HG03469 (cell line): ENCODE measurements around the gene THPO.
"Not testable (repeated sequence)": the region's sequence is repeated elsewhere in the genome, so short reads cannot be mapped to it uniquely, and the experiment has no call there.

Experiments used
- ATAC-seq: cut with Tn5 transposase; IDR thresholded peaks from one replicate; pipeline ENCODE4 v1.9.1; 2021; ENCODE audit warnings: mild to moderate bottlenecking, moderate library complexity, moderate number of reproducible peaks; ENCODE audit not compliant: unreplicated experiment

THPO gene

DNA sequence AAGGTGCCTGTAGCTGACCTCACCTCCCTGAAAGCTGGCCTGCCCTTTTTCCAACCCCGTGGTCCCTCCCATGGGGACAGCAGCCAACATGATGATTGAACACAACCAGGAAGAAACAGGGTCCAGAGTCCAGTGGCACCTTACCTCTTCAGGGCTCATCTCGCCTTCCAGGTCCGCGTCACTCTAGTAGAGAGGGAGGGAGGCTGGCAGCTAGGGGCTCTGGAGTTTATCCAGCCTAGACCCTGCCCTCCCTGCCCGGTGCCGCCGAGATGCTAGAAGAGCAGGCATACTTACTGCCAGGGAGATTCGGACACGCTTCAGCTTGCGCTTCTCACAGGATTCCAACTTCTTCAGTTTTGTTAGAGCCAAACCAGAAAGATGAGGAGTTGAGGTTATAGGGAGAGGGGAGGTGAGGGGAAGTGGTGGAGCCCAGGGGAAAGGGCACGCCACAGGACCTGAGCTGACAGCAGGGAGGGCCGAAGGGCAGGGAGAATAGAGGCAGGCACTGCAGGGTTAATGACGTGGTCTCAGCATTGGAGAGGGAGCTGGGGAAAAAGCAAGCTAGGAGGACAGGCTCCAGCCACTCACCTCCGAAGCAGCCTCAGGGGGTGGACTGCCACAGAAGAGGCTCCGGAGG lies 25.7 kb downstream of the THPO start:
- ATAC-seq: no peak

DNA sequence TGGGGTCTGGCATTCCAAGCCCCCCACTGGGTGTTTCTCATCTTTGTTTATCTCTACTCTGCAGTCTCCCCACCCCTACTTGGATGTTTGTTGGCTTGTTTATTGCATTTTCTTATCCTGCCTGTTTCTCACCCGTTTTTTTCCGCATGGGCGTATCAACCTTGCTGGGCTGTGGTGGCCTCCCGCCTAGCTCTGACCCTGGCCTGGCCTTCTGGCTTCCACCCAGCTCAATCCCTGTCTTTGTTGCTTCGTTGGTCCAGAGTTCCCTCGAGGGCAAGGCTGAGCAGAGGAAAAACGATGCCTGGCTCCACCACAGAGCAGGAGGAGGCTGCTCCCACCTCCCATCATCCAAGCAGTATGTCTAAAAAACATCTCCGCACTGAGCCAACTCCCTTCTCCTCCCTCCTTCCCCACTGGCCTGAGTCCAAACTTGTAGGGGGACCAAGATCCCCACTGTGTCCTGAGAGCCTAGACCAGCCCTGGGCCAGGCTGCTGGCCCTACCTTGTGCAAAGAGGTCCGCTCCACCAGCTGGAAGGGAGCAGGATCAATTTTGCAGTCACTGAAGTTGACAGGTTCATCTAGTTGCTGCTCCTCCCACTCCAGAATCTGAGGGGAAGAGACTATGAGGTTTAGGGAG lies 26.4 kb downstream of the THPO start:
- no peak for ATAC-seq

DNA sequence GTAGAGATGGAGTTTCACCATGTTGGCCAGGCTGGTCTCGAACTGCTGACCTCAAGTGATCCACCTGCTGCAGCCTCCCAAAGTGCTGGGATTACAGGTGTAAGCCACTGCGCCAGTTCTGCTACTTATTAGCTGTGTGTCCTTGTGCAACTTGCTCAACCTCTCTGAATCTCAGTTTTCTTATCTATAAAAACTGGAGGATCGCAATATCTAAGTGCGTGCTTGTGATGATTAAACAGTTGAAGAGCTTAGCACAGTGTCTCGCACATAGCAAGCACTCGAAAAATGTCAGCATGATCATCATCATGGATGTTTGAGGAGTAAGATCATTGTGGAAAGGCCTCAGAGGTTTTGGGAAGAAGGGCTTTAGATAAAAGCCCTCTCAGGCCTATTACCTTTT lies 27.4 kb downstream of the THPO start:
- ATAC-seq: no peak

DNA sequence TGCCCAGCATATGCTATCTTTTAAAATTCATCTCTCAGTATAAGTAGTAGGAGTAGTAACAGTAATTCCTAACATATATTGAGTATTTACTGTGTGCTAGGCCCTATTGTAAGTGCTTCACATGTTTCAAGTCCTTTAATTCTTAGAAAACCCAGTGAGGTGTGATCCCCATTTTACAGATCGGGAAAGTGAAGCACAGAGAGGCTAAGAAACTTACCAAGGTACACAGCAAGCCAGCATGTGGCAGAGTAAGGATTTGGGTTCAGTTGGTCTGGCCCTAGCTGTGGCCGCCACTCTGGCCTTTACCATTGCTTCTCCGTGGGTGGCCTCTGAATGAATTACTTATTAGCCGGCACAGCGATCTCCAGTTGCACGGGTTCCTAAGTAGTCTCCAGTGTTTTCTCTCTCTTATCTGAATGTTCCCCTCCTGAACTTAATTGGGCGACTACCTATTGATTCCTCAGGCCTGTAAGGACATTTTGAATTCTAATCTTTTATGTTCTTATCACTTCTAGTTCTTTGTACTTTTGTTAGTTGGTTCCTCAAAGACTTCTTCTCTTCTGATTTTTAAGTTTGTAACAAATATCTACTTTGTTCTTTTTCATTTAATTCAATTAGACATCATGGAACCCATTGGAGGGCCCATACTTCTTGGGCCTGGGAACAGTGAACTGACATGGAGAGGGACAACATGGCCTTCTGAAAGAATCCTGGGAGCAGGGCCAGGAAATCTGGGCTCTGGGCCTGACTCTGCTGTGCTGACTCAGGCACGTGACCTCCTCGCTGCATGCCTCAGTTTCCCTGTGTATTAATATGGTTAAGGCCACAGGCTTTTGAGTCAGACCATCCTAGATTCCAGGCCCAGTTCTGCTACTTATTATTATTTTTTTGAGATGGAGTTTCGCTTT lies 28.2 kb downstream of the THPO start:
- ATAC-seq: no peak

DNA sequence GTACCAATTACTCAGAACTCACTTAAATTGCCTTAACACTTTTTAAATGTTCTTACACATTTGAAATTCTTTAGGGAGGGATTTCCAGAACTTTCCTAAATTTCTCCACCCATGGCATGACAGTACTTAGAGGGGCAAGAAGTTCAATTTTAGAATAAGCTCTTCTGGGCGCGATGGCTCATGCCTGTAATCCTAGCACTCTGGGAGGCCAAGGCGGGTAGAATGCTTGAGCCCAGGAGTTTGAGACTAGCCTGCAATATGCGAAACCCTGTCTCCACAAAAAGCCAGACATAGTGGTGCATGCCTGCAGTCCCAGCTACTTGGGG lies 30.0 kb downstream of the THPO start:
- no peak for ATAC-seq

DNA sequence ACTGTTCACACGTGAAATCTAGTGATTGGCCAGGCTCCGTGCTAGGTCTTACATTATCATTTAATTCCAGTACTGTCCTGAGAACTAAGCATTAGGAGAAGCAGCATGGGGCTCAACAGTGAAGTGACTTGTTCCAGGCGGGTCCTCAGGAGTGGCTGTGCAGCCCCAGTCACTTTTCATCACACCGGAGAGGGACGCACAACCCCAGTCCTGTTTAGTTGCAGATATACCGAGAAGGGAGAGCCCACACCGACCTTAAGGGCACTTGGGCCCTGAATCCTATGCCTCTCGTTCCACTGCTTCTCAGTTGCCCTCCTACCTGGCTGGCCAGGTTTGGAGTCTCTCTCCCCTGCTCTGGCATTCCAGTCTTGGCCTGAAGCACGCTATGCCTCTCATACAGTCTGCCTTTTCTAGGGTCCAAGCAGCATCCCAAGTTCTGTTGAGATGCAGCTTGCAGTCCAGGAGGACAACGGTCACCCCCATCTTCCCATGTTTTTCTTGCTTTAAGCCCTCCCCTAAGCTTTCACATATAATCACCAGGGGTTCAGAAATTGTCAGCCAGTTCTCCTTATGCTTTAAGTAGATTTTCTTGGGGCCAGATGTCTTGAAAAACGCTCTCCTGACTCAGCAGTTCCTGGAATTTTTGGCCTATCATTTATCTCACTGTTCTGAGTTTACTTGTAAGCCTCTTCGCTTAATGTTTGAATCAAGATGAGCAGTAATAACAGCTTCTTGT lies 30.5 kb downstream of the THPO start:
- no peak for ATAC-seq

DNA sequence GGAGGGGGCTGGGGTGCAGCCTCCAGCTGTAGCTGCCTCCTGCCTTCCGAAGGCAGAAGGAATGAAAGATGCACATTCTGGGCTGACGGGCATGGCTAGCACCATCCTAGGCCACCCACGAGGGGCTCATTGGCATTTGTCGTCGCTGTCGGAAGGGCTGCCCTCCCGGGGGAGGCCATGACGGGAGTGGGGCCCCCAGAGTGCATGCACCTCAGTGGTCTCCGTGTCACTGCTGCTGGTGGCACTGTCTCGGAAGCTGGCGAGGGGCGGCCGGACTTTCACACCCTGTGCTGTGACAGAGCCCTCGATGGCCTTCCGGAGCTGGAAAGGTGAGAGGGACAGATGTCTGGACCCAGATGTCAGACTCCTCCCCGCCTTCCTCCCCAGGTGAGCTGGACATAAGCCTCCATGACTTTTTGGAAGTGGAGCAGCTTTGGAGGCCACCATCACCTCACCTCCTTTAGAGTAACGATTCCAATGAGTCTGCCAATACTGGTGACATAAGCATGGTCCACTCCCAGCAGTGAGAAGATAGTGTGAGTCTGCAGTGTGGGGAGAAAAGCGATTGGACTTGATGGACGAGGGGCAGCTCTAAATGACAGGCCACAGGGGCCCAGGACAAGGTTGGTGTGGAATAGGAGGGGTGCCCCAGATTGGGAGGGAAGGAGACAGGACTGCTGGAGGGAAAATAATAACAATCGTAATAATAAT lies 31.4 kb downstream of the THPO start:
- no peak for ATAC-seq

DNA sequence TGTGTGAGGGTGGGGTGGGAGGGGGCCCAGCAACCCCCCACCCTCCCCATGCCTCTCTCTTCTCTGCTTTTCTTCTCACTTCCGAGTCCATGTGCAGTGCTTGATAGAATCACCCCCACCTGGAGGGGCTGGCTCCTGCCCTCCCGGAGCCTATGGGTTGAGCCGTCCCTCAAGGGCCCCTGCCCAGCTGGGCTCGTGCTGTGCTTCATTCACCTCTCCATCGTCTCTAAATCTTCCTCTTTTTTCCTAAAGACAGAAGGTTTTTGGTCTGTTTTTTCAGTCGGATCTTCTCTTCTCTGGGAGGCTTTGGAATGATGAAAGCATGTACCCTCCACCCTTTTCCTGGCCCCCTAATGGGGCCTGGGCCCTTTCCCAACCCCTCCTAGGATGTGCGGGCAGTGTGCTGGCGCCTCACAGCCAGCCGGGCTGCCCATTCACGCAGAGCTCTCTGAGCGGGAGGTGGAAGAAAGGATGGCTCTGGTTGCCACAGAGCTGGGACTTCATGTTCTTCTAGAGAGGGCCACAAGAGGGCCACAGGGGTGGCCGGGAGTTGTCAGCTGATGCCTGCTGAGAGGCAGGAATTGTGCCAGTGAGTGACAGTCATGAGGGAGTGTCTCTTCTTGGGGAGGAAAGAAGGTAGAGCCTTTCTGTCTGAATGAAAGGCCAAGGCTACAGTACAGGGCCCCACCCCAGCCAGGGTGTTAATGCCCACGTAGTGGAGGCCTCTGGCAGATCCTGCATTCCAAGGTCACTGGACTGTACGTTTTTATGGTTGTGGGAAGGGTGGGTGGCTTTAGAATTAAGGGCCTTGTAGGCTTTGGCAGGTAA lies 32.5 kb downstream of the THPO start:
- no peak for ATAC-seq

DNA sequence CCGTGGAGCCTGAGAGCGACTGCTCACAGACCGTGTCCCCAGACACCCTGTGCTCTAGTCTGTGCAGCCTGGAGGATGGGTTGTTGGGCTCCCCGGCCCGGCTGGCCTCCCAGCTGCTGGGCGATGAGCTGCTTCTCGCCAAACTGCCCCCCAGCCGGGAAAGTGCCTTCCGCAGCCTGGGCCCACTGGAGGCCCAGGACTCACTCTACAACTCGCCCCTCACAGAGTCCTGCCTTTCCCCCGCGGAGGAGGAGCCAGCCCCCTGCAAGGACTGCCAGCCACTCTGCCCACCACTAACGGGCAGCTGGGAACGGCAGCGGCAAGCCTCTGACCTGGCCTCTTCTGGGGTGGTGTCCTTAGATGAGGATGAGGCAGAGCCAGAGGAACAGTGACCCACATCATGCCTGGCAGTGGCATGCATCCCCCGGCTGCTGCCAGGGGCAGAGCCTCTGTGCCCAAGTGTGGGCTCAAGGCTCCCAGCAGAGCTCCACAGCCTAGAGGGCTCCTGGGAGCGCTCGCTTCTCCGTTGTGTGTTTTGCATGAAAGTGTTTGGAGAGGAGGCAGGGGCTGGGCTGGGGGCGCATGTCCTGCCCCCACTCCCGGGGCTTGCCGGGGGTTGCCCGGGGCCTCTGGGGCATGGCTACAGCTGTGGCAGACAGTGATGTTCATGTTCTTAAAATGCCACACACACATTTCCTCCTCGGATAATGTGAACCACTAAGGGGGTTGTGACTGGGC lies 33.3 kb downstream of the THPO start:
- ATAC-seq: no peak

DNA sequence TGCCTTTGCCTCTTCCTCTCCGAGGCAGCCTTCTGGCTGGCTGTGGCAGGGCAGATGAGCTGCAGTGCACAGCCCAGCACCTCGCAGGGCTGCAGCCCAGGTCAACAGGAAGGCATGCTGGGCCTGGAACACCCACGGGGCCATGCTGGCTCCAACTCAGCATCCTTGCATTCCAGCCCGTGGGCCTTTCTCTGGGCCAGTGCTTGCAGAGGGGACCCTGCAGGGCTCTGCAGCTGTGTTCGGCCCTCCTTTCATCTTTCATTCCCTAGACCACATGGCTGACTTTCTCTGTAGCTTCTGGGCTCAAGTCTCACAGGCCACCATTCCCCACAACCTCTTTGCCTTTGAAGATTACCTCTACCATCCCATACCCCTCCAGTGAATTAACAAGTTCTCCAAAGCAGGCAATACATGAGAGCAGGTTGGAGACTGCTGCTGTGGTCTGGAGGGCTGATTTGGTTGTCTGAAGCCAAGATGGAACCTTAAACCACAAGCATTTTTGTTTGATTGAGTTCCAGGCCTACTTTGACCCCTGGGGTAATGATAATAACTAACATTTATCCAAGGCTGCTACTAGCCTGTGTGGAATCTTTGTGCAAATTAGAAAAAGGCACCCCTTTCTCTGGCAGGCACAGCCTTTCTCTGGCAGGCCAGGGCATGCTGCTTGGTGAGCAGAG lies 34.7 kb downstream of the THPO start:
- ATAC-seq: no peak

DNA sequence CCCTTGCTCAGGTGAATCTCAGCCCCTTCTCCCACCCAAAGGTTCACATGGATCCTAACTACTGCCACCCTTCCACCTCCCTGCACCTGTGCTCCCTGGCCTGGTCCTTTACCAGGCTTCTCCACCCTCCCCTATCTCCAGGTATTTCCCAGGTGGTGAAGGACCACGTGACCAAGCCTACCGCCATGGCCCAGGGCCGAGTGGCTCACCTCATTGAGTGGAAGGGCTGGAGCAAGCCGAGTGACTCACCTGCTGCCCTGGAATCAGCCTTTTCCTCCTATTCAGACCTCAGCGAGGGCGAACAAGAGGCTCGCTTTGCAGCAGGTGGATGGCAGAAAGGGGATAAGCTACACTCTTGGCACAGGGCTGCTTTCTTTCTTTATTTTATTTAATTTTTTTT lies 36.1 kb downstream of the THPO start:
- no peak for ATAC-seq

DNA sequence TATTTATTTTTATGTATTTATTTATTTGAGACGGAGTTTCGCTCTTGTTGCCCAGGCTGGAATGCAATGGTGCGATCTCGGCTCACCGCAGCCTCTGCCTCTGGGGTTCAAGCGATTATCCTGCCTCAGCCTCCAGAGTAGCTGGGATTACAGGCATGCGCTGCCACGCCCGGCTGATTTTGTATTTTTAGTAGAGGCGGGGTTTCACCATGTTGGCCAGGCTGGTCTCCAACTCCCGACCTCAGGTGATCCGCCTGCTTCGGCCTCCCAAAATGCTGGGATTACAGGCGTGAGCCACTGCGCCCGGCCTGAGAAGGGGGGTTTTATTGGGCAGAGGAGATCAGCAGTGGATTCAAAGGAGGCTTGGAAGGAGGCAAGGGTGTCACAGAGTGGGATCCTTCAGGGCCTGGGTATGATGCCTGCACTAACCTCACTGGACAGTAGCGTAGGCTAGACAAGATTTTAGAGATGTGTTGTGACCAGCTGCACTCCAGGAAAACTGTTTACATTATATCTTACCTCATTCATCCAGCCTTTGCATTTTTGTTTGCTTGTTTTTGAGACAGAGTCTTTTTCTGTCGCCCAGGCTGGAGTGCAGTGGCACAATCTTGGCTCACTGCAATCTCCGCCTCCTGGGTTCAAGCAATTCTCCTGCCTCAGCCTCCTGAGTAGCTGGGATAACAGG lies 38.4 kb downstream of the THPO start:
- ATAC-seq: not testable (repeated sequence)

DNA sequence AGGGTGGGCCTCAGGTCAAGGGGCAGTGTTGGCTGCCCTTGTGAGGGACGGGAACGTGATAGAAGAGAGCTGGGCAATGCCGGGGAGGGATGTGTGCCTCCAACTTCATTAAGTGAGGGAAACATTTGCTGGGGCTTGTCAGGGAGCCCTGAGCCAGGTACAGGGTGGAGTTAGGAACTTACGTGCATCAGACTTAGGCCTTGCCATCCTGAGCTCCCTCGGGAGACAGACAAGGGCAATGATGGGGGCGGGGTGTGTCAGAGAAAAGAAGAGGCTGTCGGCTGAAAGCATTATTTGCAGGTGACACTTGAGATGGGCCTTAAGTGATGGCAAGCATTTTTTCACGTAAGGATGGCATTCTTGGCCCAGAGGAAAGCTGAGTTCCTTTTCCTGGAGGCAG lies 39.0 kb downstream of the THPO start:
- no peak for ATAC-seq

DNA sequence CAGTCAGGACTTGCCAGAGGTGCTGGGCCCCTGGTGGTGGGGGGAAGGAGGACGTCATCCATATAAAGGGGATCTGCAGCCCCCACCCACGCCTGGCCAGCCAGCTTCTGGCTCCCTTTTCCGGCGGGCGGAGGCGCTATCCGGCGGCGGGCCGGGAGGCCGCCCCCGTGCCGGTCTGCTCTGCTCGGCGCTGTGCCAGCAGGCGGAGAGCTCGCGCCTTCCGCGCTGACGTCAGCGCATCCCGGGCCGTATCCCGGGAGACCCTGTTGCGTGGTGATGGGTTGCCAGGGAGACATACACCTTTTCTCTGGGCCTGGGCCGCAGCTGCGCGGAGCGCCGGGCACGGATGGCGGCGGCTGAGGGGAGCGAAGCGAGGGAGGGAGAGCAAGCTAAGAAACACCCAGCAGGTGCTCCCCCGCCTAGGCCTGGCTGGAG lies 39.5 kb downstream of the THPO start:
- ATAC-seq: no peak

DNA sequence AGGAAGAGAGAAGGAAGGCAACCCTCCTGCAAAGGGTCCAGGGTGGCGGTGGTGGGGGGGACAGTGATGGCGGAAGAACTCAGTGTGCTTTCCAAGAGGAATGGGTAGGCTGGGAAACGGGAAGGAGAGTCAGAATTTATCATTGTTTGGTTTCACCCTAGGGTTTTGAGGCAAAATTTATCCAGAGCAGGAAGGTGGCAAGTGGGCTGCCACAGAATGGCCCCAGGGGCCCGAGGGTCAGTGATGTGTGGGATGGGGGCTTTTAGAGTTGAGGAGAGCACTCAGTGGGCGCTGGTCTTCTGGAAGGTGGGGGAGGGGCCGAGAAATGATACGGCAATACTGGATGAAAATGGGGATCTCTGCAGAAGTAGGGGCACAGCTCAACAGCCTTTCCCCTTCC lies 40.0 kb downstream of the THPO start:
- no peak for ATAC-seq

DNA sequence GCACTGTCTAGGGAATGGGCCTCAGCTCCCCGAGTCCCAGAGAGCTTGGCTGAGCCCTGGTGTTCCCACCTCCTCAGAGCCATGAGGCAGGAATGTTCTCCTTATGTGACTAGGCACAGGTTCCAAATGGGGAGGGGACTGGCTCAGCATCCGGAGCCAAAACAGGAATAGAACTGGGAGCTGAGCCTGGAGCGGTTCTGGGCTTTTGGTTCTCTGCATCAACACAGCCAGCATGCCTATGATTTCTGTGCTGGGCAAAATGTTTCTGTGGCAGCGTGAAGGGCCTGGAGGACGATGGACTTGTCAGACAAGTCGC lies 40.6 kb downstream of the THPO start, which contains the start of gene FAM131A:
Gene FAM131A, plus strand, starts transcription at position 202 of the 316 bp plus-strand sequence. Its CDS starts 31 bp downstream, at position 233.
- no peak for ATAC-seq

DNA sequence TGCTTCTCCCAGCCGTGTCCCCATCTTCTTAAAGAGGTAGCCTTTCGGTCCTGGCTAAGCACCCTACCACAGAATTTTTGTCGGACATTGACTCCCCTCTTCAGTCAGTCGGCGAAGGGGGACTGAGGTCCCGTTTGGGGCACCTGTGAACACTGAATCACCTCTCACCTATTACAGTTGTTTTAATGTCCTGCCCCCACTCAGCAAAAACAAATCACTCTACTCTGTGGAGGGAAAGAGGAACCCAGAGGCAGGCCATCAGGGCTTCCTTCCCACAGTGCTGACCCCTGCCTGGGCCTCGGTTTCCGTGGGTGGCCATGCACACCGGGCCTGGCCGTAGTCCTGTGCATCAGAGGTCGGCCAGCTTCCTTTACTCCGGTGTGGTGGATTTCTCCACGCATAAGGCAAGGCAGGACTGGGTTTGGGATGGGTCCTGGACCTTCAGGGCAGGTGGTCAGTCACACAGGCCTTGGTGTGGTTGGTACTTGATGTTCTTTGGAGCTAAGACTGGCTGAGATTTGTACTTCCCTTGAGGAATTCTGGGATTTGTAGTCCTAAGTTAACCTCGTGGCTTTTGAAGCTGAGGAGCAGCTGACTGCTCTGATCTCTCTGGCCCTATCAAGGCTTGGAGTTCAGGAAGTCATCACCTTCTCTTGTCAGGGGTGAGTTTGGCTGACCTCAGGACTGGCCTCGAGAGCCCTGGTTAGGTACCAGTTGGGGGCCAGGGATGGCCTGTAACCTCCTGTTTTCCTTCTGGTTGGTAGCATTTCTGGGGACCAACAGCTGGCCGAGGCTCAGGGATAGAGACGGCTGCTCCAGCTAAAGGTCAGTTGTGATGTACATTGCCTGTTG lies 41.2 kb downstream of the THPO start:
- ATAC-seq: no peak
